Measurements from ENCODE around the gene TM2D3.

- no peak for TF ChIP-seq CTCF (IDR thresholded peaks at IDR 0.05; ENCODE audit: insufficient read depth, low read length)
- TF ChIP-seq, protein P1, sequence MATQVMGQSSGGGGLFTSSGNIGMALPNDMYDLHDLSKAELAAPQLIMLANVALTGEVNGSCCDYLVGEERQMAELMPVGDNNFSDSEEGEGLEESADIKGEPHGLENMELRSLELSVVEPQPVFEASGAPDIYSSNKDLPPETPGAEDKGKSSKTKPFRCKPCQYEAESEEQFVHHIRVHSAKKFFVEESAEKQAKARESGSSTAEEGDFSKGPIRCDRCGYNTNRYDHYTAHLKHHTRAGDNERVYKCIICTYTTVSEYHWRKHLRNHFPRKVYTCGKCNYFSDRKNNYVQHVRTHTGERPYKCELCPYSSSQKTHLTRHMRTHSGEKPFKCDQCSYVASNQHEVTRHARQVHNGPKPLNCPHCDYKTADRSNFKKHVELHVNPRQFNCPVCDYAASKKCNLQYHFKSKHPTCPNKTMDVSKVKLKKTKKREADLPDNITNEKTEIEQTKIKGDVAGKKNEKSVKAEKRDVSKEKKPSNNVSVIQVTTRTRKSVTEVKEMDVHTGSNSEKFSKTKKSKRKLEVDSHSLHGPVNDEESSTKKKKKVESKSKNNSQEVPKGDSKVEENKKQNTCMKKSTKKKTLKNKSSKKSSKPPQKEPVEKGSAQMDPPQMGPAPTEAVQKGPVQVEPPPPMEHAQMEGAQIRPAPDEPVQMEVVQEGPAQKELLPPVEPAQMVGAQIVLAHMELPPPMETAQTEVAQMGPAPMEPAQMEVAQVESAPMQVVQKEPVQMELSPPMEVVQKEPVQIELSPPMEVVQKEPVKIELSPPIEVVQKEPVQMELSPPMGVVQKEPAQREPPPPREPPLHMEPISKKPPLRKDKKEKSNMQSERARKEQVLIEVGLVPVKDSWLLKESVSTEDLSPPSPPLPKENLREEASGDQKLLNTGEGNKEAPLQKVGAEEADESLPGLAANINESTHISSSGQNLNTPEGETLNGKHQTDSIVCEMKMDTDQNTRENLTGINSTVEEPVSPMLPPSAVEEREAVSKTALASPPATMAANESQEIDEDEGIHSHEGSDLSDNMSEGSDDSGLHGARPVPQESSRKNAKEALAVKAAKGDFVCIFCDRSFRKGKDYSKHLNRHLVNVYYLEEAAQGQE (IDR thresholded peaks at IDR 0.05; ENCODE audit: insufficient replicate concordance, low read depth): no peak
- TF ChIP-seq POLR2AphosphoS5 (IDR thresholded peaks at IDR 0.05; ENCODE audit: low read depth): no peak
Observed at GRCh38 chr15:101657968-101658784, 6.0 kb upstream of the TM2D3 start.

Measured in HL-60 (cell line).